Psoas muscle (tissue), 8 donors: ENCODE results near the gene APLP2. TPM values are rescaled to one million over a fixed set of nuclear protein-coding genes. Genes with fewer than 3 reads are reported as not detected.
"Not testable (repeated sequence)": the region's sequence is repeated elsewhere in the genome, so short reads cannot be mapped to it uniquely, and the experiment has no call there.

Source experiments
- ATAC-seq, 4 donors: fragments of 200-7000 bp; cut with Tn5 transposase; one replicate each; pipeline ENCODE4 v1.9.1; 2020; ENCODE audit warnings: moderate library complexity in 3 of 4, mild to moderate bottlenecking in 2 of 4
- DNase-seq, 2 donors: peaks; one replicate each; pipeline ENCODE4 v3.0.0-alpha.2; 2020
- H3K27ac ChIP-seq: fragments of 200-600 bp; one replicate; pipeline ENCODE4 v1.8.0; 2022
- H3K27me3 ChIP-seq, 3 donors: fragments of 200-600 bp in 1 of 3; one replicate each; pipeline versions ENCODE4 v1.6.1 to v1.8.0; 2013 to 2022; ENCODE audit warnings: low read length in 2 of 3, mild to moderate bottlenecking in 2 of 3, moderate library complexity in 1 of 3; ENCODE audit not compliant: insufficient read depth in 3 of 3
- H3K36me3 ChIP-seq, 2 donors: fragments of 200-600 bp in 1 of 2; one replicate each; pipeline versions ENCODE4 v1.6.1 to v1.8.0; 2013 to 2022; ENCODE audit warnings: low read depth in 1 of 2, mild to moderate bottlenecking in 1 of 2, moderate library complexity in 1 of 2; ENCODE audit not compliant: insufficient read depth in 1 of 2
- H3K4me1 ChIP-seq: fragments of 200-600 bp; one replicate; pipeline ENCODE4 v1.8.0; 2022
- H3K4me3 ChIP-seq: fragments of 200-600 bp; one replicate; pipeline ENCODE4 v1.8.0; 2022; ENCODE audit warnings: mild to moderate bottlenecking
- H3K9me3 ChIP-seq: fragments of 200-600 bp; one replicate; pipeline ENCODE4 v1.8.0; 2022
- CTCF ChIP-seq: fragments of 200-600 bp; IDR thresholded peaks from one replicate; pipeline ENCODE4 v1.8.0; 2022; ENCODE audit warnings: antibody characterized with exemption
- WGBS, 3 donors: extraction: QIAGEN DNeasy Blood & Tissue Kit; methylation state at CpG; one replicate each; pipeline versions ENCODE4 v1.1.6 to v1.1.7; 2013; 5-methylcytosine and 5-hydroxymethylcytosine counted together
- intact Hi-C, 2 donors: fragments of 100-400 bp; cut with DNase I; formaldehyde crosslinking; loops; one replicate each; pipeline versions ENCODE4 v1.11.0 to v1.14.2; 2022
- polyA plus RNA-seq, 3 donors: library from polyadenylated mRNA; stranded (reverse); fragments of 200-250 nt; gene quantifications; one replicate each; pipeline ENCODE4 v1.2.3, GENCODE V29; 2013
- total RNA-seq, 4 donors: library from RNA; stranded (reverse); fragmentation: NEBNext Ultra II Directional in 2 of 4; extraction: Animal tissue kit (Norgen Biotek cat#: 25700) in 2 of 4; gene quantifications; one replicate each; pipeline versions ENCODE4 v1.2.1 to v1.2.4, GENCODE V29; 2021 to 2023
- donor health status: healthy with polysubstance abuse.
- donor health status: DM: no; HTN: no; CAD: no; lungs with moderate emphysema.
- donor health status: Bipolar disorder and iron deficiency.
- donor health status: healthy.
- donor health status: DM: yes; HTN: yes; CAD: no.
- donor health status: DM: no; HTN: no; CAD: no.
- donor health status: DM: no; HTN: no; CAD: no.
- donor health status: DM: yes; HTN: yes; CAD: no.

APLP2 gene
- total and polyA plus RNA-seq, 7 donors = 37.8 to 96.7 (median 67.6) TPM

GRCh38 chr11:130088919-130089673 lies 19.4 kb downstream of the APLP2 start:
- no peak for TF ChIP-seq CTCF
- Histone ChIP-seq H3K36me3 (no peaks in the 10 kb centered on the region), H3K27ac (no peak overlapping the region), H3K27me3 (no peaks in the 10 kb centered on the region), H3K9me3 (no peaks in the 10 kb centered on the region), H3K4me1 (peaks cover 34% of the 10 kb centered on the region), H3K4me3 (no peak overlapping the region)
- intact Hi-C loops = no loop called here
- peak in 3 of 4 donors; percentile 58 to 61 (median 59) for ATAC-seq
- DNase-seq = no peak
- 26 to 32% (median 31%) methylated on average over 9 of the region's 9 CpGs for WGBS, 3 donors

- DNase-seq (no peak), ATAC-seq (peak in 3 of 4 donors; percentile 36 to 51 (median 46))
- TF ChIP-seq CTCF = no peak
- H3K4me1 ChIP-seq = peaks cover 34% of the 10 kb centered on the region
- H3K27ac ChIP-seq = no peak overlapping the region
- H3K27me3 ChIP-seq = no peaks in the 10 kb centered on the region
- H3K9me3 ChIP-seq = no peaks in the 10 kb centered on the region
- no peaks in the 10 kb centered on the region for H3K36me3 ChIP-seq
- intact Hi-C loops = no loop called here
- 68 to 87% (median 76%) methylated on average over 5 of the region's 5 CpGs for whole genome bisulfite sequencing, 3 donors
- no peak overlapping the region for H3K4me3 ChIP-seq
Observed at GRCh38 chr11:130089674-130090073, 20.0 kb downstream of the APLP2 start.

GRCh38 chr11:130090517-130090916 lies 20.8 kb downstream of the APLP2 start:
- H3K27ac ChIP-seq, H3K9me3 ChIP-seq, H3K36me3 ChIP-seq, intact Hi-C loops, H3K4me3 ChIP-seq, H3K27me3 ChIP-seq, ATAC-seq, DNase-seq: not testable (repeated sequence)
- 93 to 100% (median 95%) methylated on average over 10 to 16 of the region's 16 CpGs for WGBS, 3 donors
- H3K4me1 ChIP-seq = peaks cover 34% of the 10 kb centered on the region

GRCh38 chr11:130091169-130091568 lies 21.5 kb downstream of the APLP2 start:
- intact Hi-C loops, H3K9me3 ChIP-seq, H3K36me3 ChIP-seq, H3K27ac ChIP-seq, H3K27me3 ChIP-seq, DNase-seq, H3K4me3 ChIP-seq, ATAC-seq: not testable (repeated sequence)
- 92 to 97% (median 95%) methylated on average over 16 to 19 of the region's 36 CpGs for WGBS, 3 donors
- peaks cover 32% of the 10 kb centered on the region for H3K4me1 ChIP-seq

- no peak overlapping the region for H3K4me3 ChIP-seq
- no peaks in the 10 kb centered on the region for H3K36me3 ChIP-seq
- peaks cover 20% of the 10 kb centered on the region for H3K4me1 ChIP-seq
- WGBS, 3 donors = 92 to 95% (median 94%) methylated on average over 4 of the region's 4 CpGs
- intact Hi-C loops = no loop called here
- no peaks in the 10 kb centered on the region for H3K9me3 ChIP-seq
- DNase-seq = no peak
- no peak for TF ChIP-seq CTCF
- ATAC-seq = no peak
- no peak overlapping the region for H3K27ac ChIP-seq
- H3K27me3 ChIP-seq = no peaks in the 10 kb centered on the region
Observed at GRCh38 chr11:130092661-130093060, 23.0 kb downstream of the APLP2 start.
